Measurements from ENCODE around the gene AOPEP. TPM values are rescaled to one million over a fixed set of nuclear protein-coding genes. Genes with fewer than 3 reads are reported as not detected.

AOPEP gene
- total and polyA plus RNA-seq, 9 of the 15 experiments (the other 6 are each of a cell fraction or from before 2014, with no cell fraction given): 4.5 to 19.3 (median 13.5) TPM

DNA sequence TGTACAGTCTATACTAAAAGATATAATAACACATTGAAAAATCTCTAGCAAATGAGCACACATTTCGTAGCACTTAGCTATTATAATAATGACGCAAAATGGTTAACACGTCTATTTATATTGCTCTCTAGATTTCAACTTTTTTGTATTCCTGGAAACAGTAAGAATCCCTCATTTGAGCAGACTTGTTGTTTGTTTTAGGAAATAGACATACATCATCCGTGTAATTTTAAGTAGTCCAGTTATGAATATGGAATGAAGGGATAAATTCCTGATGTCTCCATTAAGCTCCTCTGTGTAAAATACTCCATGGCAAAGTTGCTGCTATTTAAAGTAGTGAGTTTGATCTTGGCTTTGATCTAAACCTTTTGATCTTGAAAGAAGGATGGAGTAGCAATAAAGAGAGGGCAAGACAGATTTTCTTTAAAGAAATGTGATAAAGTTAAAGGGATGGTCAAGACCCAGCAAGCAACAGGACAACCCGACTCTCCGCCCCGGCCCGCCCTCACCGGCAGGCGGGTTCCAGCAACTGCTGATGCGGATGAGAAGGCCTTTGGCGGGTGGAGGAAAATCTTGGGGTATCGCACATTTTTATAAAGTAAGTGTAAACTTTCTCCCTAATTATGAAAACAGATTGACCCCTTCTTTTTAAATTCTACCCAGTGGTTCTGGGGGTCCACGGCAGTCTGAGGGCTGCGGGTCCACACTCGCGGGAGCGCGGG lies 277.4 kb downstream of the AOPEP start (continued):
- TF ChIP-seq XRCC3 (IDR thresholded peaks at IDR 0.05) (no peak), GTF2E2 (tag; IDR thresholded peaks at IDR 0.05) (no peak), TBL1XR1 (IDR thresholded peaks at IDR 0.05; ENCODE audit: low read length in 2 of 2) (no peak), HLTF (IDR thresholded peaks at IDR 0.05) (no peak), MIER1 (IDR thresholded peaks at IDR 0.05; ENCODE audit: low read depth) (no peak), BRD4 (IDR thresholded peaks at IDR 0.05) (no peak), DPF2 (IDR thresholded peaks at IDR 0.05) (no peak), ZNF79 (CRISPR knock-in tag; IDR thresholded peaks at IDR 0.05; ENCODE audit: low read depth) (no peak), JUND (IDR thresholded peaks at IDR 0.05; ENCODE audit: borderline replicate concordance, low read depth, low read length) (no peak), JUND (tag; IDR thresholded peaks at IDR 0.05; ENCODE audit: borderline replicate concordance, low read depth, low read length) (0 out of 3 replicates have a peak, but pooled peaks have one; percentile 17), TAF1 (IDR thresholded peaks at IDR 0.05; ENCODE audit: control insufficient read depth, extremely low read depth, insufficient read depth, low read length, severe bottlenecking) (no peak), ZNF184 (CRISPR knock-in tag; IDR thresholded peaks at IDR 0.05) (no peak), ELF2 (CRISPR knock-in tag; IDR thresholded peaks at IDR 0.05) (no peak), DIDO1 (tag; IDR thresholded peaks at IDR 0.05; ENCODE audit: low read depth) (no peak), ZNF217 (CRISPR knock-in tag; IDR thresholded peaks at IDR 0.05) (no peak)
- TF ChIP-seq, protein P1, sequence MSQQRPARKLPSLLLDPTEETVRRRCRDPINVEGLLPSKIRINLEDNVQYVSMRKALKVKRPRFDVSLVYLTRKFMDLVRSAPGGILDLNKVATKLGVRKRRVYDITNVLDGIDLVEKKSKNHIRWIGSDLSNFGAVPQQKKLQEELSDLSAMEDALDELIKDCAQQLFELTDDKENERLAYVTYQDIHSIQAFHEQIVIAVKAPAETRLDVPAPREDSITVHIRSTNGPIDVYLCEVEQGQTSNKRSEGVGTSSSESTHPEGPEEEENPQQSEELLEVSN (IDR thresholded peaks at IDR 0.05; ENCODE audit: borderline replicate concordance in 1 of 2, extremely low read depth in 1 of 2, insufficient read depth in 1 of 2, insufficient read length in 1 of 2, low read depth in 1 of 2, low read length in 1 of 2, poor library complexity in 1 of 2, severe bottlenecking in 1 of 2): peak in 1 of 2 experiments; percentile 20
- TF ChIP-seq, protein P2, sequence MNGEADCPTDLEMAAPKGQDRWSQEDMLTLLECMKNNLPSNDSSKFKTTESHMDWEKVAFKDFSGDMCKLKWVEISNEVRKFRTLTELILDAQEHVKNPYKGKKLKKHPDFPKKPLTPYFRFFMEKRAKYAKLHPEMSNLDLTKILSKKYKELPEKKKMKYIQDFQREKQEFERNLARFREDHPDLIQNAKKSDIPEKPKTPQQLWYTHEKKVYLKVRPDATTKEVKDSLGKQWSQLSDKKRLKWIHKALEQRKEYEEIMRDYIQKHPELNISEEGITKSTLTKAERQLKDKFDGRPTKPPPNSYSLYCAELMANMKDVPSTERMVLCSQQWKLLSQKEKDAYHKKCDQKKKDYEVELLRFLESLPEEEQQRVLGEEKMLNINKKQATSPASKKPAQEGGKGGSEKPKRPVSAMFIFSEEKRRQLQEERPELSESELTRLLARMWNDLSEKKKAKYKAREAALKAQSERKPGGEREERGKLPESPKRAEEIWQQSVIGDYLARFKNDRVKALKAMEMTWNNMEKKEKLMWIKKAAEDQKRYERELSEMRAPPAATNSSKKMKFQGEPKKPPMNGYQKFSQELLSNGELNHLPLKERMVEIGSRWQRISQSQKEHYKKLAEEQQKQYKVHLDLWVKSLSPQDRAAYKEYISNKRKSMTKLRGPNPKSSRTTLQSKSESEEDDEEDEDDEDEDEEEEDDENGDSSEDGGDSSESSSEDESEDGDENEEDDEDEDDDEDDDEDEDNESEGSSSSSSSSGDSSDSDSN (IDR thresholded peaks at IDR 0.05; ENCODE audit: borderline replicate concordance in 1 of 2, low read depth in 2 of 2, low read length in 2 of 2): peak; percentile 64 to 65; a peak in 1 of 4 replicates
- TF ChIP-seq, protein P3, sequence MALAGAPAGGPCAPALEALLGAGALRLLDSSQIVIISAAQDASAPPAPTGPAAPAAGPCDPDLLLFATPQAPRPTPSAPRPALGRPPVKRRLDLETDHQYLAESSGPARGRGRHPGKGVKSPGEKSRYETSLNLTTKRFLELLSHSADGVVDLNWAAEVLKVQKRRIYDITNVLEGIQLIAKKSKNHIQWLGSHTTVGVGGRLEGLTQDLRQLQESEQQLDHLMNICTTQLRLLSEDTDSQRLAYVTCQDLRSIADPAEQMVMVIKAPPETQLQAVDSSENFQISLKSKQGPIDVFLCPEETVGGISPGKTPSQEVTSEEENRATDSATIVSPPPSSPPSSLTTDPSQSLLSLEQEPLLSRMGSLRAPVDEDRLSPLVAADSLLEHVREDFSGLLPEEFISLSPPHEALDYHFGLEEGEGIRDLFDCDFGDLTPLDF (CRISPR knock-in tag; IDR thresholded peaks at IDR 0.05): no peak
- TF ChIP-seq, protein P4, sequence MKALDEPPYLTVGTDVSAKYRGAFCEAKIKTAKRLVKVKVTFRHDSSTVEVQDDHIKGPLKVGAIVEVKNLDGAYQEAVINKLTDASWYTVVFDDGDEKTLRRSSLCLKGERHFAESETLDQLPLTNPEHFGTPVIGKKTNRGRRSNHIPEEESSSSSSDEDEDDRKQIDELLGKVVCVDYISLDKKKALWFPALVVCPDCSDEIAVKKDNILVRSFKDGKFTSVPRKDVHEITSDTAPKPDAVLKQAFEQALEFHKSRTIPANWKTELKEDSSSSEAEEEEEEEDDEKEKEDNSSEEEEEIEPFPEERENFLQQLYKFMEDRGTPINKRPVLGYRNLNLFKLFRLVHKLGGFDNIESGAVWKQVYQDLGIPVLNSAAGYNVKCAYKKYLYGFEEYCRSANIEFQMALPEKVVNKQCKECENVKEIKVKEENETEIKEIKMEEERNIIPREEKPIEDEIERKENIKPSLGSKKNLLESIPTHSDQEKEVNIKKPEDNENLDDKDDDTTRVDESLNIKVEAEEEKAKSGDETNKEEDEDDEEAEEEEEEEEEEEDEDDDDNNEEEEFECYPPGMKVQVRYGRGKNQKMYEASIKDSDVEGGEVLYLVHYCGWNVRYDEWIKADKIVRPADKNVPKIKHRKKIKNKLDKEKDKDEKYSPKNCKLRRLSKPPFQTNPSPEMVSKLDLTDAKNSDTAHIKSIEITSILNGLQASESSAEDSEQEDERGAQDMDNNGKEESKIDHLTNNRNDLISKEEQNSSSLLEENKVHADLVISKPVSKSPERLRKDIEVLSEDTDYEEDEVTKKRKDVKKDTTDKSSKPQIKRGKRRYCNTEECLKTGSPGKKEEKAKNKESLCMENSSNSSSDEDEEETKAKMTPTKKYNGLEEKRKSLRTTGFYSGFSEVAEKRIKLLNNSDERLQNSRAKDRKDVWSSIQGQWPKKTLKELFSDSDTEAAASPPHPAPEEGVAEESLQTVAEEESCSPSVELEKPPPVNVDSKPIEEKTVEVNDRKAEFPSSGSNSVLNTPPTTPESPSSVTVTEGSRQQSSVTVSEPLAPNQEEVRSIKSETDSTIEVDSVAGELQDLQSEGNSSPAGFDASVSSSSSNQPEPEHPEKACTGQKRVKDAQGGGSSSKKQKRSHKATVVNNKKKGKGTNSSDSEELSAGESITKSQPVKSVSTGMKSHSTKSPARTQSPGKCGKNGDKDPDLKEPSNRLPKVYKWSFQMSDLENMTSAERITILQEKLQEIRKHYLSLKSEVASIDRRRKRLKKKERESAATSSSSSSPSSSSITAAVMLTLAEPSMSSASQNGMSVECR (CRISPR knock-in tag; IDR thresholded peaks at IDR 0.05): no peak

All from K562 (cell line).